HepG2 (cell line): ENCODE data around the gene CBX2. TPM values are rescaled to one million over a fixed set of nuclear protein-coding genes. Genes with fewer than 3 reads are reported as not detected.

Experiments
- CEBPB ChIP-seq: IDR thresholded peaks from 2 replicates; pipeline ENCODE4 v1.6.1; 2011; ENCODE audit warnings: low read depth, low read length, improper control_type of control experiment, borderline replicate concordance
- GATAD2A ChIP-seq: IDR thresholded peaks from 2 replicates; pipeline ENCODE4 v1.6.1; 2016
- MED8 ChIP-seq: sonication (generic); formaldehyde crosslinking; IDR thresholded peaks from 2 replicates; pipeline ENCODE4 v1.8.1; 2023; ENCODE audit warnings: mild to moderate bottlenecking, missing genetic modification reagents; ENCODE audit not compliant: insufficient replicate concordance
- NAIF1 ChIP-seq: sonication (generic); formaldehyde crosslinking; IDR thresholded peaks from 2 replicates; pipeline ENCODE4 v1.5.0; 2020; ENCODE audit warnings: mild to moderate bottlenecking, missing genetic modification reagents, borderline replicate concordance
- PCBP2 ChIP-seq: fragments of 200-400 bp; formaldehyde crosslinking; optimal IDR thresholded peaks from 2 replicates; pipeline ENCODE3; 2018; ENCODE audit warnings: low read length, low read depth; ENCODE audit not compliant: poor library complexity, severe bottlenecking
- RAD51 ChIP-seq: fragments of 450-650 bp; IDR thresholded peaks from 2 replicates; pipeline ENCODE4 v1.6.1; 2016; ENCODE audit warnings: borderline replicate concordance
- TBX3 ChIP-seq: fragments of 450-650 bp; IDR thresholded peaks from 2 replicates; pipeline ENCODE4 v1.6.1; 2017; ENCODE audit warnings: antibody characterized with exemption, mild to moderate bottlenecking, inconsistent platforms, borderline replicate concordance
- THAP9 ChIP-seq: sonication (generic); formaldehyde crosslinking; IDR thresholded peaks from 2 replicates; pipeline ENCODE4; 2020; ENCODE audit warnings: missing genetic modification reagents, mild to moderate bottlenecking, borderline replicate concordance
- ZBTB40 ChIP-seq, 2 experiments: fragments of 450-650 bp in 1 of 2; sonication (generic) in 1 of 2; formaldehyde crosslinking in 1 of 2; IDR thresholded peaks; 2 replicates each; pipeline versions ENCODE4 v1.6.1 to v1.8.0; 2016 to 2022; ENCODE audit warnings: antibody characterized with exemption in 1 of 2, mild to moderate bottlenecking in 1 of 2, missing genetic modification reagents in 1 of 2
- ZFYVE20 ChIP-seq: sonication (generic); formaldehyde crosslinking; IDR thresholded peaks from 2 replicates; pipeline ENCODE4 v1.8.0; 2023; ENCODE audit warnings: low read depth, mild to moderate bottlenecking, moderate library complexity, missing genetic modification reagents, borderline replicate concordance
- ZNF10 ChIP-seq: sonication (generic); formaldehyde crosslinking; IDR thresholded peaks from 2 replicates; pipeline ENCODE4 v1.4.0; 2020; ENCODE audit warnings: mild to moderate bottlenecking, low read depth, missing genetic modification reagents, borderline replicate concordance
- ZNF205 ChIP-seq: IDR thresholded peaks from 2 replicates; pipeline ENCODE4 v1.6.1; 2018; ENCODE audit warnings: missing biosample characterization, missing genetic modification reagents
- ZNF256 ChIP-seq: sonication (generic); formaldehyde crosslinking; conservative IDR thresholded peaks from 2 replicates; pipeline ENCODE4 v1.4.0; 2020; ENCODE audit warnings: missing genetic modification reagents
- polyA plus RNA-seq, 8 experiments: library from polyadenylated mRNA; depleted of rRNA in 3 of 8; stranded (reverse) in 7 of 8; unstranded in 1 of 8; fragments of >200 nt; fragmentation: Illumina TruSeq in 4 of 8; extraction: Trizol in 4 of 8; gene quantifications; 2 replicates each; pipeline versions ENCODE4 v1.2.1 to v1.2.3, GENCODE V29; 2011 to 2016; ENCODE audit warnings: low read depth in 4 of 8, missing spikeins in 1 of 8, mixed read lengths in 1 of 8; ENCODE audit not compliant: insufficient read depth in 1 of 8
- total RNA-seq, 5 experiments: library from RNA; depleted of rRNA; stranded (reverse); fragments of >200 nt; fragmentation: Illumina TruSeq; extraction: Trizol; gene quantifications; 2 replicates each; pipeline ENCODE4 v1.2.3, GENCODE V29; 2016; ENCODE audit warnings: low read depth in 1 of 5
- TF ChIP-seq, protein P1 (sequence below): sonication (generic); formaldehyde crosslinking; conservative IDR thresholded peaks from 2 replicates; pipeline ENCODE4 v1.4.0; 2020; ENCODE audit warnings: missing genetic modification reagents

CBX2 gene
- total and polyA plus RNA-seq, 2 of the 13 experiments (the other 11 are each of a cell fraction or from before 2014, with no cell fraction given) = 14.5 to 31.1 TPM

GRCh38 chr17:79798299-79799173 is 20.6 kb downstream of the CBX2 start (continued):
- TF ChIP-seq ZBTB40 (IDR thresholded peaks at IDR 0.05) = no peak
- peak; percentile 23; the same call in 1 of the 2 replicates for TF ChIP-seq ZBTB40 (CRISPR knock-in tag; IDR thresholded peaks at IDR 0.05)
- no peak for TF ChIP-seq ZNF10 (CRISPR knock-in tag)
- no peak for TF ChIP-seq PCBP2
- TF ChIP-seq GATAD2A (CRISPR knock-in tag) = no peak
- 0 out of 2 replicates have a peak, but pooled peaks have one; percentile 48 for TF ChIP-seq ZFYVE20 (CRISPR knock-in tag)
- no peak for TF ChIP-seq TBX3
- TF ChIP-seq, protein P1, sequence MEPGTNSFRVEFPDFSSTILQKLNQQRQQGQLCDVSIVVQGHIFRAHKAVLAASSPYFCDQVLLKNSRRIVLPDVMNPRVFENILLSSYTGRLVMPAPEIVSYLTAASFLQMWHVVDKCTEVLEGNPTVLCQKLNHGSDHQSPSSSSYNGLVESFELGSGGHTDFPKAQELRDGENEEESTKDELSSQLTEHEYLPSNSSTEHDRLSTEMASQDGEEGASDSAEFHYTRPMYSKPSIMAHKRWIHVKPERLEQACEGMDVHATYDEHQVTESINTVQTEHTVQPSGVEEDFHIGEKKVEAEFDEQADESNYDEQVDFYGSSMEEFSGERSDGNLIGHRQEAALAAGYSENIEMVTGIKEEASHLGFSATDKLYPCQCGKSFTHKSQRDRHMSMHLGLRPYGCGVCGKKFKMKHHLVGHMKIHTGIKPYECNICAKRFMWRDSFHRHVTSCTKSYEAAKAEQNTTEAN (CRISPR knock-in tag) = no peak
- TF ChIP-seq MED8 (CRISPR knock-in tag) = no peak
- TF ChIP-seq ZNF256 (CRISPR knock-in tag) = 0 out of 2 replicates have a peak, but pooled peaks have one; percentile 33
- TF ChIP-seq RAD51 = no peak
- no peak for TF ChIP-seq ZNF205 (CRISPR knock-in tag)
- no peak for TF ChIP-seq CEBPB
- no peak for TF ChIP-seq NAIF1 (CRISPR knock-in tag)
- peak; percentile 16; the same call in 1 of the 2 replicates for TF ChIP-seq THAP9 (CRISPR knock-in tag)
